ENCODE data around the gene GTF3C1. TPM values are rescaled to one million over a fixed set of nuclear protein-coding genes. Genes with fewer than 3 reads are reported as not detected.

GTF3C1 gene
- total and polyA plus RNA-seq, 2 of the 8 experiments (the other 6 are each of a cell fraction or from before 2014, with no cell fraction given) = 89.3 to 126 TPM

DNA sequence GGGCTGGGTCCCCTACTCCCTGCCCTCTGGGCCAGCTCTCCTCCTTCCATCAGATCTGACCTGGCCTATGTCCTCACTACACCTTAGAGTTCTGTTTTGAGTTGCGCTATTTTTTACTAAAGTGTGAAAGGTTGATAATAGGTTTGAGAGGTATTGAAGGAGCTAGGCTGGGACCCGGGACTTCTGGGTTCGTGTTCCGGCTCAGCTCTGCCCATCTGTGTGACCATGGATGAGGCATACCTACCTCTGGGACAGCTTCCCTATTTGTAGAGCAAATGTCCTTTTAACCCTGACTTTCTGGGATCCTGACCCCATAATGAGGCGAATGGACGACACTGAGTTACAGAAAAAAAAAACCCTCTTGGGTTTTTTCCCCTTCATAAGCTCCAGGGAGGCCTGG lies 111.8 kb downstream of the GTF3C1 start (continued):
- no peak for TF ChIP-seq CTBP2 (IDR thresholded peaks at IDR 0.05; ENCODE audit: borderline replicate concordance, insufficient read depth, insufficient read length, low read length)
- no peak for TF ChIP-seq RFX5 (IDR thresholded peaks at IDR 0.05; ENCODE audit: borderline replicate concordance, low read depth, low read length)
